DMS153 (cell line): Measurements from ENCODE around the gene PCDH15.
"Not testable (repeated sequence)": the region's sequence is repeated elsewhere in the genome, so short reads cannot be mapped to it uniquely, and the experiment has no call there.

ENCODE experiments used
- DNase-seq: peaks from one replicate; lab custom pipeline; 2025; lab: John Stamatoyannopoulos, UW

Gene PCDH15

GRCh38 chr10:54554028-54554427, 247.0 kb downstream of the PCDH15 start:
- DNase-seq, result no peak

GRCh38 chr10:54550016-54550415, 251.0 kb downstream of the PCDH15 start:
- DNase-seq, result no peak

- no peak for DNase-seq
These were observed 269.7 kb downstream of the PCDH15 start for GRCh38 chr10:54531296-54531695.

GRCh38 chr10:54530299-54530698, 270.7 kb downstream of the PCDH15 start:
- DNase-seq, result no peak

GRCh38 chr10:54525816-54526215, 275.2 kb downstream of the PCDH15 start:
- DNase-seq, result no peak

- DNase-seq, result not testable (repeated sequence)
These were observed 285.8 kb downstream of the PCDH15 start for GRCh38 chr10:54515244-54515643.

- DNase-seq, result no peak
These were observed 297.2 kb downstream of the PCDH15 start for GRCh38 chr10:54503863-54504262.

- no peak for DNase-seq
These were observed 299.1 kb downstream of the PCDH15 start for GRCh38 chr10:54501929-54502328.

GRCh38 chr10:54496852-54497251, 304.2 kb downstream of the PCDH15 start:
- DNase-seq, result no peak

GRCh38 chr10:54487743-54488142, 313.3 kb downstream of the PCDH15 start:
- DNase-seq, result no peak

- DNase-seq, result no peak
These were observed 315.1 kb downstream of the PCDH15 start for GRCh38 chr10:54485971-54486370.

GRCh38 chr10:54484186-54484585, 316.8 kb downstream of the PCDH15 start:
- no peak for DNase-seq

- no peak for DNase-seq
These were observed 322.4 kb downstream of the PCDH15 start for GRCh38 chr10:54478601-54479000.

GRCh38 chr10:54477738-54478137, 323.3 kb downstream of the PCDH15 start:
- no peak for DNase-seq

GRCh38 chr10:54470324-54470631, 330.8 kb downstream of the PCDH15 start:
- DNase-seq, result no peak

GRCh38 chr10:54469587-54470323, 331.3 kb downstream of the PCDH15 start:
- no peak for DNase-seq

- DNase-seq, result no peak
These were observed 346.8 kb downstream of the PCDH15 start for GRCh38 chr10:54454271-54454670.

GRCh38 chr10:54449056-54449455, 352.0 kb downstream of the PCDH15 start:
- DNase-seq, result no peak

GRCh38 chr10:54444170-54444569, 356.9 kb downstream of the PCDH15 start:
- DNase-seq, result no peak

- DNase-seq, result no peak
These were observed 359.8 kb downstream of the PCDH15 start for GRCh38 chr10:54441275-54441674.

GRCh38 chr10:54434782-54435181, 366.2 kb downstream of the PCDH15 start:
- no peak for DNase-seq

- DNase-seq, result no peak
These were observed 385.5 kb downstream of the PCDH15 start for GRCh38 chr10:54415483-54415882.

GRCh38 chr10:54402576-54402975, 398.5 kb downstream of the PCDH15 start:
- DNase-seq, result no peak

- no peak for DNase-seq
These were observed 405.0 kb downstream of the PCDH15 start for GRCh38 chr10:54396031-54396430.
